HepG2 (cell line): ENCODE data around the gene PALM3. TPM values are rescaled to one million over a fixed set of nuclear protein-coding genes. Genes with fewer than 3 reads are reported as not detected.

Experiments used
- HBP1 ChIP-seq: IDR thresholded peaks from 2 replicates; pipeline ENCODE4 v1.6.1; 2016; ENCODE audit warnings: low read depth, control low read depth
- HNF1A ChIP-seq, 2 experiments: sonication (generic) in 1 of 2; formaldehyde crosslinking in 1 of 2; IDR thresholded peaks; 2 replicates each; pipeline versions ENCODE4 v1.4.0 to v1.6.1; 2016 to 2020; ENCODE audit warnings: borderline replicate concordance in 1 of 2, low read depth in 1 of 2, mild to moderate bottlenecking in 1 of 2, missing genetic modification reagents in 1 of 2
- JUNB ChIP-seq: sonication (generic); formaldehyde crosslinking; IDR thresholded peaks from 2 replicates; pipeline ENCODE4 v1.8.0; 2022; ENCODE audit warnings: missing genetic modification reagents, mild to moderate bottlenecking, borderline replicate concordance
- MAFF ChIP-seq: IDR thresholded peaks from 2 replicates; pipeline ENCODE4 v1.6.1; 2011; ENCODE audit warnings: low read depth, low read length, improper control_type of control experiment
- MAFG ChIP-seq: sonication (generic); formaldehyde crosslinking; IDR thresholded peaks from 2 replicates; pipeline ENCODE4 v1.5.1; 2020; ENCODE audit warnings: mild to moderate bottlenecking, missing genetic modification reagents
- PAWR ChIP-seq: sonication (generic); formaldehyde crosslinking; IDR thresholded peaks from 2 replicates; pipeline ENCODE4 v1.4.0; 2020; ENCODE audit warnings: missing genetic modification reagents, mild to moderate bottlenecking, borderline replicate concordance
- SIN3A ChIP-seq: IDR thresholded peaks from 2 replicates; pipeline ENCODE4 v1.6.1; 2011; ENCODE audit warnings: low read depth, mild to moderate bottlenecking, control low read depth, low read length, borderline replicate concordance
- TFE3 ChIP-seq: IDR thresholded peaks from 2 replicates; pipeline ENCODE4 v1.6.1; 2016
- TMF1 ChIP-seq: sonication (generic); formaldehyde crosslinking; IDR thresholded peaks from 2 replicates; pipeline ENCODE4 v1.8.1; 2022; ENCODE audit warnings: low read depth, missing genetic modification reagents
- TOPORS ChIP-seq: sonication (generic); formaldehyde crosslinking; IDR thresholded peaks from 2 replicates; pipeline ENCODE4 v1.8.0; 2023; ENCODE audit warnings: mild to moderate bottlenecking, missing genetic modification reagents
- YEATS2 ChIP-seq: sonication (generic); formaldehyde crosslinking; IDR thresholded peaks from 2 replicates; pipeline ENCODE4 v1.4.0; 2020; ENCODE audit warnings: missing genetic modification reagents, borderline replicate concordance
- ZMYM4 ChIP-seq: sonication (generic); formaldehyde crosslinking; IDR thresholded peaks from 2 replicates; pipeline ENCODE4 v1.8.1; 2023; ENCODE audit warnings: mild to moderate bottlenecking, missing genetic modification reagents
- ZNF24 ChIP-seq: fragments of 450-650 bp; IDR thresholded peaks from 2 replicates; pipeline ENCODE4 v1.6.1; 2017; ENCODE audit warnings: antibody characterized with exemption, mild to moderate bottlenecking
- ZNF367 ChIP-seq: sonication (generic); formaldehyde crosslinking; IDR thresholded peaks from 2 replicates; pipeline ENCODE4 v1.4.0; 2020; ENCODE audit warnings: missing genetic modification reagents, borderline replicate concordance
- ZNF484 ChIP-seq: sonication (generic); formaldehyde crosslinking; IDR thresholded peaks from 2 replicates; pipeline ENCODE4 v1.5.1; 2020; ENCODE audit warnings: mild to moderate bottlenecking, low read depth, missing genetic modification reagents, borderline replicate concordance
- ZNF557 ChIP-seq: sonication (generic); formaldehyde crosslinking; IDR thresholded peaks from 2 replicates; pipeline ENCODE4 v1.4.0; 2020; ENCODE audit warnings: missing genetic modification reagents
- ZNF724P ChIP-seq: sonication (generic); formaldehyde crosslinking; IDR thresholded peaks from 2 replicates; pipeline ENCODE4 v1.8.0; 2022; ENCODE audit warnings: missing genetic modification reagents, borderline replicate concordance
- ZNF775 ChIP-seq: sonication (generic); formaldehyde crosslinking; IDR thresholded peaks from 2 replicates; pipeline ENCODE4 v1.4.0; 2020; ENCODE audit warnings: missing genetic modification reagents, mild to moderate bottlenecking, moderate library complexity, borderline replicate concordance
- polyA plus RNA-seq, 8 experiments: library from polyadenylated mRNA; depleted of rRNA in 3 of 8; stranded (reverse) in 7 of 8; unstranded in 1 of 8; fragments of >200 nt; fragmentation: Illumina TruSeq in 4 of 8; extraction: Trizol in 4 of 8; gene quantifications; 2 replicates each; pipeline versions ENCODE4 v1.2.1 to v1.2.3, GENCODE V29; 2011 to 2016; ENCODE audit warnings: low read depth in 4 of 8, missing spikeins in 1 of 8, mixed read lengths in 1 of 8; ENCODE audit not compliant: insufficient read depth in 1 of 8
- total RNA-seq, 5 experiments: library from RNA; depleted of rRNA; stranded (reverse); fragments of >200 nt; fragmentation: Illumina TruSeq; extraction: Trizol; gene quantifications; 2 replicates each; pipeline ENCODE4 v1.2.3, GENCODE V29; 2016; ENCODE audit warnings: low read depth in 1 of 5
- TF ChIP-seq, protein P1 (sequence below): IDR thresholded peaks from 2 replicates; pipeline ENCODE4 v1.6.1; 2016; ENCODE audit warnings: missing genetic modification reagents, missing compliant biosample characterization
- TF ChIP-seq, protein P2 (sequence below): sonication (generic); formaldehyde crosslinking; IDR thresholded peaks from 2 replicates; pipeline ENCODE4 v1.4.0; 2020; ENCODE audit warnings: mild to moderate bottlenecking, missing genetic modification reagents
- TF ChIP-seq, protein P3 (sequence below): sonication (generic); formaldehyde crosslinking; IDR thresholded peaks from 2 replicates; pipeline ENCODE4 v1.4.0; 2020; ENCODE audit warnings: mild to moderate bottlenecking, missing genetic modification reagents

Gene PALM3
- total and polyA plus RNA-seq, 2 of the 13 experiments (the other 11 are each of a cell fraction or from before 2014, with no cell fraction given): 0.79 to 2.4 TPM

GRCh38 chr19:14061081-14061749 is 661 bp downstream of the PALM3 start (continued):
- TF ChIP-seq, protein P1, sequence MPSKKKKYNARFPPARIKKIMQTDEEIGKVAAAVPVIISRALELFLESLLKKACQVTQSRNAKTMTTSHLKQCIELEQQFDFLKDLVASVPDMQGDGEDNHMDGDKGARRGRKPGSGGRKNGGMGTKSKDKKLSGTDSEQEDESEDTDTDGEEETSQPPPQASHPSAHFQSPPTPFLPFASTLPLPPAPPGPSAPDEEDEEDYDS (CRISPR knock-in tag): no peak
- TF ChIP-seq, protein P2, sequence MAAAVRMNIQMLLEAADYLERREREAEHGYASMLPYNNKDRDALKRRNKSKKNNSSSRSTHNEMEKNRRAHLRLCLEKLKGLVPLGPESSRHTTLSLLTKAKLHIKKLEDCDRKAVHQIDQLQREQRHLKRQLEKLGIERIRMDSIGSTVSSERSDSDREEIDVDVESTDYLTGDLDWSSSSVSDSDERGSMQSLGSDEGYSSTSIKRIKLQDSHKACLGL (CRISPR knock-in tag): no peak
- TF ChIP-seq JUNB: no peak
- peak; percentile 47; the same call in 1 of the 2 replicates for TF ChIP-seq SIN3A
- no peak for TF ChIP-seq ZNF775 (CRISPR knock-in tag)
- no peak for TF ChIP-seq ZNF557
- TF ChIP-seq PAWR: no peak
- no peak for TF ChIP-seq ZNF724P
- TF ChIP-seq MAFF: no peak
- TF ChIP-seq, protein P3, sequence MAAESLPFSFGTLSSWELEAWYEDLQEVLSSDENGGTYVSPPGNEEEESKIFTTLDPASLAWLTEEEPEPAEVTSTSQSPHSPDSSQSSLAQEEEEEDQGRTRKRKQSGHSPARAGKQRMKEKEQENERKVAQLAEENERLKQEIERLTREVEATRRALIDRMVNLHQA (CRISPR knock-in tag): no peak
- TF ChIP-seq TFE3 (CRISPR knock-in tag): no peak
- no peak for TF ChIP-seq HBP1 (CRISPR knock-in tag)
- TF ChIP-seq ZNF367 (CRISPR knock-in tag): no peak
- no peak for TF ChIP-seq YEATS2 (CRISPR knock-in tag)
- no peak for TF ChIP-seq ZMYM4 (CRISPR knock-in tag)
- TF ChIP-seq ZNF24: no peak
- no peak for TF ChIP-seq ZNF484
- TF ChIP-seq TOPORS (CRISPR knock-in tag): no peak
- no peak for TF ChIP-seq MAFG (CRISPR knock-in tag)
- TF ChIP-seq HNF1A (IDR thresholded peaks at IDR 0.05; ENCODE audit: low read depth): no peak
- no peak for TF ChIP-seq HNF1A (CRISPR knock-in tag; IDR thresholded peaks at IDR 0.05; ENCODE audit: borderline replicate concordance)
- no peak for TF ChIP-seq TMF1 (CRISPR knock-in tag)
